ENCODE measurements around the gene COQ8A.
A peak's percentile ranks its signal among the peaks of the same experiment; 100 is the strongest.

COQ8A gene

DNA sequence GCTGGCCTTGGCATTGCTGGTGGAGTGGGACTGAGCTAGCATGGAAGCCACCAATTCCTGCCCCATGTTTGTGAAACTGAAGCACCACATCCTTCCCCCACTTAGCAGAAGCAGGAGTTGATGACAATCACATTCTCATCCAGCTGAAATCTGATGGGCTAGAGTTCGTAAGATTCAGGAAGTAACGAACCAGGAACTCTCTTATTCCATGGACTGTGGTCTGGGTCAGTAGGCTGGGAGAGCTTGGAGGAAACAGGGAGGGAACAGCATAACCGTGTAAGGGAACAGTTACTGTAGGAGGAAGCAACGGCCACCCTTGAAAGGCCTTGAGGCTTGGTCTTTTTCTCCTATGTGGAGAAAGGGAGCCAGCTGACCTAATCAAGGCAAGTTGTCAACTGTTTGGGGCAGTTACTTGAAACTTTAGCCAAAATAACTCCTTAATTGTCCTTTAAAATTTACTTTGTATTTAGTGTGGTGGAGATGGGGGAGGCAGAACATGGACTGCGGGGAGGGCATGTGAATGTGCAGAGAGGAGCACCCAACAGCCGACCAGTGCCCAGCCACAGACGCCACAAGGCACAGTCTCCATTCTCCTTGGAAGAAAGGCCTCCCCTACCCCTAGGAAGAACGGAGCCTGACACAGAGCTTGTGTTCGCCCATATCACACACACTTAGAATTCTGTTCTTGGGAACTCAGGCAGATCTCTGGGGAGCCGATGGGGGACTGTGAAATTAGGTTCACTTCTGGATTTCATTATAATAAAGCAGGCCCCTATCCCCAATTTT lies 2.0 kb upstream of the COQ8A start:
- Histone ChIP-seq H3K9ac (peak overlapping the region in 10 of 11 experiments; percentile 85 to 97 (median 94); a peak in 19 of 22 replicates), H3K9me3 (replicated peaks in 1 of 11) (peaks cover 31 to 38% (median 33%) of the 10 kb centered on the region in 11 experiments), H3K4me1 (peaks cover 39 to 52% (median 47%) of the 10 kb centered on the region in 10 experiments), H3K36me3 (peaks cover 0 to 7% (median 0%) of the 10 kb centered on the region in 11 experiments; a peak in 1 of 22 replicates), H3K27ac (peak overlapping the region; percentile 76 to 99 (median 97); a peak in 21 of 22 replicates), H3K4me3 (peak overlapping the region in 4 of 10 experiments; percentile 69 to 75 (median 74); a peak in 6 of 20 replicates), H4K20me1 (peaks cover 0 to 13% (median 0%) of the 10 kb centered on the region in 11 experiments; a peak in 7 of 22 replicates), H3K27me3 (no peaks in the 10 kb centered on the region), H3K4me2 (peak overlapping the region; percentile 79 to 98 (median 94))
- no peak for TF ChIP-seq Cebpa-rat (IDR thresholded peaks at IDR 0.05)

DNA sequence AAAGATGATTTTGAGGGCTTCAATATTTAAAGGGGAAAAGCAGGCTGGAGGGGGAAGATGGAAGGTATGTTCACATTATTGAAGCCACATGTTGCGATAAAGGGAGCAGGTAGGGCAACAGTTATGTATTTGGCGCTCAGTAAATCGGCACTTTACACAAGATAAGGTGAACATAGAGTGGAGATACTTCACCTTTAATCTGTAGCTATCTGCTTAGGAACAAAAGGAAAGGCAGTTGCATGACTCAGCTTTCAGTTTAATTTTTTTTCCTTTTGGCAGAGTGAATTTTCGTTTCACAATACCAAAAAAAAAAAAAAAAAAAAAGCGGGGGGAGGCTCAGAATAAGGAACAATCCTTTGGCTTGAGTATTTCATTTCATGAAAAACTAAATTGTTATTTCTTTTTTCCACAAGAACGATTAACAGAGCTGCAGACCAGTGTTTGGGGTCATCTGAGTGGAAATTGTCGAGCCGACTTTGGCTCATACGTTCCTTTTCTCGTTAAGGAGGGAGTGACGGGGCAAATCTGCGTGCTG lies 1.1 kb upstream of the COQ8A start:
- Histone ChIP-seq H3K9ac (peak overlapping the region; percentile 83 to 97 (median 93)), H3K27ac (peak overlapping the region; percentile 76 to 99 (median 97)), H3K36me3 (peaks cover 0 to 7% (median 0%) of the 10 kb centered on the region in 11 experiments; a peak in 1 of 22 replicates), H3K27me3 (no peaks in the 10 kb centered on the region), H3K4me1 (peaks cover 46 to 57% (median 52%) of the 10 kb centered on the region in 10 experiments), H3K4me3 (peak overlapping the region; percentile 69 to 87 (median 74)), H3K9me3 (replicated peaks in 1 of 11) (peaks cover 23 to 30% (median 24%) of the 10 kb centered on the region in 11 experiments), H4K20me1 (peaks cover 0 to 21% (median 4%) of the 10 kb centered on the region in 11 experiments; a peak in 9 of 22 replicates), H3K4me2 (peak overlapping the region; percentile 79 to 98 (median 94))
- TF ChIP-seq Cebpa-rat (IDR thresholded peaks at IDR 0.05), result no peak

DNA sequence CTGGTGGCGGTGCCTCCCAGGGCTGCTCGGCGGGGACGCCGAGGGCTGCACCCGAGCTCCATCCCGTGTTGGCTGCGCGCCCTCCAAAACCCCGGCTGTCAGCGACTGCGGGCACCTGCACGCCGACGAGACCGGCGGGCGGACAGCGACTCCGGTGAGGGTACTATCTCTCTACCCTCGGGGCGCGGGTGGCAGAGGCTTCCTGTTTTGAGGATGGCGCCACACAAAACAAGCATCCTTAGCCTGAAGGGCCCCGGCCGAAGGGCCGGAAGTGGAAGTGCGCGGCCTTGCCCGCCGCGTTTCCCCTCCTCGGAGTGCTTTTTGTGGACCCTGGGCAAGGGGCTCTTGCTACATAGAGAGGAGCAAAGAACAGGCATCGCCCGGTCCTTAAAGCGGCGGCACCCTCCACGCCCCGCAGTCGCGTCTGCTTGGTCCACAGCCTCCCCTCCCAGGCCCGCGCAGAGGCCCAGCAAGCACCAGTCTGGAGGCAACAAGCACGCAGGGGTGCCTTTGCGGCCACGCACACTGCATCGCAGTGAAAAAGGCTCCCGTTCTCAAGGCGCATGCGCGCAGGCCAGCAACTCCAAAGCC lies 561 bp upstream of the COQ8A start:
- peaks cover 0 to 6% (median 0%) of the 10 kb centered on the region in 11 experiments; a peak in 1 of 22 replicates for H3K36me3 ChIP-seq
- H3K4me1 ChIP-seq, result peaks cover 49 to 59% (median 54%) of the 10 kb centered on the region in 10 experiments
- peak overlapping the region; percentile 76 to 99 (median 97) for H3K27ac ChIP-seq
- H3K9ac ChIP-seq, result peak overlapping the region; percentile 83 to 97 (median 93)
- H3K27me3 ChIP-seq, result no peaks in the 10 kb centered on the region
- H3K4me2 ChIP-seq, result peak overlapping the region; percentile 79 to 98 (median 94)
- peaks cover 0 to 26% (median 5%) of the 10 kb centered on the region in 11 experiments; a peak in 9 of 22 replicates for H4K20me1 ChIP-seq
- TF ChIP-seq Cebpa-rat (IDR thresholded peaks at IDR 0.05), result no peak
- H3K9me3 ChIP-seq (replicated peaks in 1 of 11), result peaks cover 17 to 24% (median 19%) of the 10 kb centered on the region in 11 experiments
- H3K4me3 ChIP-seq, result peak overlapping the region; percentile 69 to 87 (median 74)

DNA sequence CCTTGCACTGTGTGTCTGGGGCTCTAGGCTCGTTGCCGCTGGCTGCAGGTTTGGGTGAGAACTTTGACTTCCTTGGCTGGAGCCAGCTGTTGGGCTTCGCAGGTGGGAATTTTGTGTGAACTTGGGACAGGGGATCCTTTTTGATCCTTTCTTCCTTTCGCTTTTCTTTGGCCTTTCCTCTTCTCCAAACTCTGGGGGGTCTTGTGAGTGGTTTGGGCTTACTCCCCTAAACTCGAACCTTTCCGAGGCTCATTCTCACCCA lies 643 bp downstream of the COQ8A start:
- Histone ChIP-seq H3K9me3 (replicated peaks in 1 of 11) (peaks cover 5 to 12% (median 7%) of the 10 kb centered on the region in 11 experiments; a peak in 20 of 22 replicates), H3K4me2 (peak overlapping the region; percentile 90 to 99 (median 96)), H3K27me3 (no peaks in the 10 kb centered on the region), H4K20me1 (peaks cover 0 to 39% (median 9%) of the 10 kb centered on the region in 11 experiments; a peak in 10 of 22 replicates), H3K36me3 (no peaks in the 10 kb centered on the region), H3K4me3 (peak overlapping the region; percentile 69 to 87 (median 74)), H3K9ac (peak overlapping the region; percentile 74 to 97 (median 93)), H3K27ac (peak overlapping the region in 9 of 11 experiments; percentile 70 to 99 (median 96); a peak in 17 of 22 replicates), H3K4me1 (peaks cover 49 to 71% (median 55%) of the 10 kb centered on the region in 10 experiments)
- no peak for TF ChIP-seq Cebpa-rat (IDR thresholded peaks at IDR 0.05)

DNA sequence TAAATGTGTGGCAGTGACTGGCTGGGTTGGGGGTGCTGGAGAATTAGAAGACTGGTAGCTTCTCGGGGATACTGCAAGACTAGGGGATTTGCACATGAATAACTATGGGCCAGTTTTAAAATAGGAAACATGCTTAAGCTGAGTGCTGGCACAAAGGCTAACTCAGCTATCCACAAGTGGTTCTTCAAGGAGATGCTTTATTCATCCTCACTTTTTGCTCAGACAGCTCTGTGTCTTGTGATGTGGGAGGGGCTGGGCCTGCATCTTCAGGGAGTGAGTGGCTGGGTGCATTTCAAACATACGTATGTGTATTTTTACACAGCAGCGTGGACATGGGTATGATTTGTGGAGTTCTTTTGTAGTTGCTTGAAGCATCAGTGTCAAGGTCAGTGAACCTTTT lies 2.3 kb downstream of the COQ8A start:
- H4K20me1 ChIP-seq, result peaks cover 0 to 55% (median 18%) of the 10 kb centered on the region in 11 experiments; a peak in 11 of 22 replicates
- H3K27me3 ChIP-seq, result no peaks in the 10 kb centered on the region
- no peak overlapping the region for H3K27ac ChIP-seq
- 0 out of 22 replicates have a peak, but pooled peaks cover 0 to under 1% (median 0%) of the 10 kb centered on the region in 11 experiments for H3K9me3 ChIP-seq (replicated peaks in 1 of 11)
- peak overlapping the region in 2 of 11 experiments; percentile 2 to 19; a peak in 2 of 22 replicates for H3K9ac ChIP-seq
- H3K4me3 ChIP-seq, result no peak overlapping the region
- no peak for TF ChIP-seq Cebpa-rat (IDR thresholded peaks at IDR 0.05)
- H3K4me1 ChIP-seq, result peaks cover 44 to 72% (median 52%) of the 10 kb centered on the region in 10 experiments
- peak overlapping the region; percentile 3 to 99 (median 92); a peak in 20 of 22 replicates for H3K4me2 ChIP-seq
- H3K36me3 ChIP-seq, result no peaks in the 10 kb centered on the region; a peak in 2 of 22 replicates

DNA sequence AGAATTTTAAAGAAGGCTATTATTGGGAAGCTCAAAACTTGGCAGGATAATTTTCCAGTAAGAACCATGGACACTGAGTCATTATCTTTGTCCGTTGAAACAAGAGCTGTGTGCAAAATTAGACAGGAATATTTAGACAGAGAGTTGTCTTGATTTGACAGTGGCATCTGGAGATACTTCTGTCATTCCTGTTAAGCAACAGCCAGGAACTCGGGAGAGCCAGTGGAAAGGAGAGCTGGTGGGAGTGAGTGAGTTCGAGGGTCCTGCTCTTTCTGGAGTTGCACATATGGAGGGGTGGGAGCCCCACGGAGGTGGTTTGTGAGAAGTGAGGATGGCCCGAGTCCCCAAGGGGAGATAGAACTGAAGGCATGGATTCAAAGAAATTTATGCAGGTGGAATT lies 3.1 kb downstream of the COQ8A start:
- H3K36me3 ChIP-seq, result peaks cover 0 to 7% (median 0%) of the 10 kb centered on the region in 11 experiments; a peak in 5 of 22 replicates
- peak overlapping the region in 10 of 11 experiments; percentile 3 to 99 (median 73); a peak in 12 of 22 replicates for H3K4me2 ChIP-seq
- peaks cover 37 to 67% (median 45%) of the 10 kb centered on the region in 10 experiments for H3K4me1 ChIP-seq

DNA sequence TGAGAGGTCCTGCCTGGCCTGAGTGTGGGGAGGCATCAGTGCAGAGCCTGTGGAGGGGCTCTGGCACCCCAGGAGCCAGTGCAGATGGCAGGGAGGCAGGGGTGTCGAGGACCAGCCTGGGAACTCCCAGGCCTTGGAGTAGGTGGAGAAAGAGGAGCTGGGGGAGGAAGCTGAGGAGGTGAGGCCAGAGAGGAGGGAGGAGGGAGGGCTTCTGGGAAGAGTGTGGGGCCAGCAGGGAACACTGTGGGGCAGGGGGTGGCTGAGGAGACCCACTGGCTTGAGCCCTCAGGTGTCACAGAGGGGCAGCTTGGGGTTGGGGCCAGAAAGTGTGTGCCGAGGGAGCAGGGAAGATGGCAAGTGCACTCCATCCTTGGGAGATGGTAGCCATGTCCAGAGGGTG lies 3.8 kb downstream of the COQ8A start:
- peaks cover 0 to 6% (median 6%) of the 10 kb centered on the region in 11 experiments; a peak in 6 of 22 replicates for H3K9me3 ChIP-seq (replicated peaks in 1 of 11)
- H3K4me1 ChIP-seq, result peaks cover 29 to 59% (median 37%) of the 10 kb centered on the region in 10 experiments
- H3K36me3 ChIP-seq, result peaks cover 0 to 9% (median 3%) of the 10 kb centered on the region in 11 experiments; a peak in 8 of 22 replicates
- peaks cover 0 to 67% (median 18%) of the 10 kb centered on the region in 11 experiments; a peak in 11 of 22 replicates for H4K20me1 ChIP-seq
- peak overlapping the region in 4 of 11 experiments; percentile 11 to 92 (median 18); a peak in 5 of 22 replicates for H3K4me2 ChIP-seq
- TF ChIP-seq Cebpa-rat (IDR thresholded peaks at IDR 0.05), result no peak
- no peaks in the 10 kb centered on the region for H3K27me3 ChIP-seq
- H3K4me3 ChIP-seq, result no peak overlapping the region
- H3K9ac ChIP-seq, result no peak overlapping the region
- H3K27ac ChIP-seq, result no peak overlapping the region

More for the DNA sequence above, 3.1 kb downstream of the COQ8A start:
- Histone ChIP-seq H3K4me3 (no peak overlapping the region), H3K9me3 (replicated peaks in 1 of 11) (peaks cover 0 to 6% (median 3%) of the 10 kb centered on the region in 11 experiments; a peak in 6 of 22 replicates), H3K27ac (no peak overlapping the region), H3K9ac (no peak overlapping the region), H3K27me3 (no peaks in the 10 kb centered on the region), H4K20me1 (peaks cover 0 to 59% (median 18%) of the 10 kb centered on the region in 11 experiments; a peak in 11 of 22 replicates)
- TF ChIP-seq Cebpa-rat (IDR thresholded peaks at IDR 0.05), result no peak

All from BLaER1 treated with 17β-estradiol and CSF1 and Interleukin-3, amounts not matched to agents 10 nM and 100 nM (cell line).